ENCODE data around the gene EMSY.

EMSY gene

DNA sequence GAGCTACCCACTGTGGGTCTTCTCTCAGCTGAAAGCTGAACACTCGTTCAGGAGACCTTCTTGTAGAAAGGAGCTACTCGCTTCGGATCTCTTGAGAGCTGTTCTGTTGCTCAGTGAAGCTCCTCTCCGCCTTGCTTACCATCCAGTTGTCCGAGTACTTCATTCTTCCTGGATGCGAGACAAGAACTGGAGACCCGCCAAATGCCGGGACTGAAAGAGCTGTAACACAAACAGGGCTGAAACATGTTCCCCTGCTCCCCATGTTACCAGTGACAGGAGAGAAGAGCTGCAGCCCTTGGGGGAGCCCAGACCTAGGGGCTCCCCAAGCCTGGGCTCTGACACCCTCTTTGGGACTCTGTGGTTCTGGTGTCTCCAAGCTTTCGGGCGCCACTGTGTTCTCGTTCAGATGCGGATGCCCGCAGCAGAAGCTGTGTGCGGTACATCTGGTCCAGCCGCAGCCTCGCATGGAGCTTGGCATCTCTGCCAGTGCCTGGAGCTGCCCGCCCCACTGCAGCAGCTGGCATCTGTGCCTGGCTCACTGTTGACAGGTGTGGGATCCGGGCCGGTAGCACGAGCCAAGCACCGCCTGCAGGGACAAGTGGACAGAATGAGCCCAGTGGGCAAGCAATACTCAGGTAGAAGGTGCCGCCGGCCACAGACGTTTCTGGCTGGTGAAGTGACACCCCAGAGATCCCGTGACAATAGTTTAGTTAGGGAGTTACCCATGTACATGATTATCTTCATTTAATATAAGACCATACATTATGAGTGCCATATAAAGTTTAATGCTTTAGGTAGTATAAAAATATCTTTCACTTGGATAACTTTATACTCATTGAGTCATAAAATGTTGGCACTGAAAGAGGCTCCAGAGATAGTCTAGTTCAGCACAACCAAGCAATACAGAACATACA lies 49.1 kb downstream of the EMSY start:
- no peak overlapping the region for H3K4me3 ChIP-seq (replicated peaks; ENCODE audit: low read depth, low read length)
- no peak for DNase-seq (ENCODE audit: extremely low read depth, low read depth)
- TF ChIP-seq, protein P1, sequence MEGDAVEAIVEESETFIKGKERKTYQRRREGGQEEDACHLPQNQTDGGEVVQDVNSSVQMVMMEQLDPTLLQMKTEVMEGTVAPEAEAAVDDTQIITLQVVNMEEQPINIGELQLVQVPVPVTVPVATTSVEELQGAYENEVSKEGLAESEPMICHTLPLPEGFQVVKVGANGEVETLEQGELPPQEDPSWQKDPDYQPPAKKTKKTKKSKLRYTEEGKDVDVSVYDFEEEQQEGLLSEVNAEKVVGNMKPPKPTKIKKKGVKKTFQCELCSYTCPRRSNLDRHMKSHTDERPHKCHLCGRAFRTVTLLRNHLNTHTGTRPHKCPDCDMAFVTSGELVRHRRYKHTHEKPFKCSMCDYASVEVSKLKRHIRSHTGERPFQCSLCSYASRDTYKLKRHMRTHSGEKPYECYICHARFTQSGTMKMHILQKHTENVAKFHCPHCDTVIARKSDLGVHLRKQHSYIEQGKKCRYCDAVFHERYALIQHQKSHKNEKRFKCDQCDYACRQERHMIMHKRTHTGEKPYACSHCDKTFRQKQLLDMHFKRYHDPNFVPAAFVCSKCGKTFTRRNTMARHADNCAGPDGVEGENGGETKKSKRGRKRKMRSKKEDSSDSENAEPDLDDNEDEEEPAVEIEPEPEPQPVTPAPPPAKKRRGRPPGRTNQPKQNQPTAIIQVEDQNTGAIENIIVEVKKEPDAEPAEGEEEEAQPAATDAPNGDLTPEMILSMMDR (IDR thresholded peaks at IDR 0.05; ENCODE audit: low read depth, low read length, missing control alignments) = no peak

DNA sequence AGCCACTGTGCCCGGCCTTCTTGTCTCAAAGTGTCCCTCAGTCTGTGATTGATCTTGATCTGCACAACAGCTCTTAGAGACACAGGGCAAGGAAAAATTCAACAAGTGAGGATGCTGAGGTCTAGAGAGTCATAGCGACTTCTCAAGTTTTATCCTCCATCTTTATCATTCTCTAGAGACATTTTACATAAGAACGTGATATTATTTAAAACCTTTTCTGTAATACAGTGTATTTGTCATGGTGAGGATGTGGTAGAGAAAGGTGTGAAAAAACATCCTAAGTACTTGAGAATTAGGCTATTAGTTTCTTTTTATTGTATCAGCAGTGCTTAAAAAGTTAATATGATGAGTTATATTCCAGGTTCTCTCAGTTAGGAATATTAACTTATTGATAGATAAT lies 50.2 kb downstream of the EMSY start:
- H3K4me3 ChIP-seq (replicated peaks; ENCODE audit: low read depth, low read length) = no peak overlapping the region
- no peak for DNase-seq (ENCODE audit: extremely low read depth, low read depth)
- TF ChIP-seq, protein P1 (IDR thresholded peaks at IDR 0.05; ENCODE audit: low read depth, low read length, missing control alignments) = no peak

DNA sequence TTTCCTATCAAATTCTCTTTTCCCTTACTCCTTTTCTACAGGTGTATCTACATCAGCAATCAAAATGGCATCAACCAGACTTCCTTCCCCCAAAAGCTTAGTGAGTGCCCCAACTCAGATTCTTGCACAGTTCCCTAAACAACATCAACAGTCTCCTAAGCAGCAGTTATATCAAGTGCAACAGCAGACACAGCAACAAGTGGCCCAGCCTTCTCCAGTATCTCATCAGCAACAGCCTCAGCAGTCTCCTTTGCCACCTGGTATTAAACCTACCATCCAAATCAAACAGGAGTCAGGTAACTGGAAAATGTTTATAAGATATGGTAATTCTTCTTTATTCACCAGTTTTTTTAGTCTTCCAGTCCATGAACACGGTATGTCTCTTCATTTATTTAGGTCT lies 51.4 kb downstream of the EMSY start:
- DNase-seq (ENCODE audit: extremely low read depth, low read depth) = no peak
- TF ChIP-seq, protein P1 (IDR thresholded peaks at IDR 0.05; ENCODE audit: low read depth, low read length, missing control alignments) = no peak
- no peak overlapping the region for H3K4me3 ChIP-seq (replicated peaks; ENCODE audit: low read depth, low read length)

DNA sequence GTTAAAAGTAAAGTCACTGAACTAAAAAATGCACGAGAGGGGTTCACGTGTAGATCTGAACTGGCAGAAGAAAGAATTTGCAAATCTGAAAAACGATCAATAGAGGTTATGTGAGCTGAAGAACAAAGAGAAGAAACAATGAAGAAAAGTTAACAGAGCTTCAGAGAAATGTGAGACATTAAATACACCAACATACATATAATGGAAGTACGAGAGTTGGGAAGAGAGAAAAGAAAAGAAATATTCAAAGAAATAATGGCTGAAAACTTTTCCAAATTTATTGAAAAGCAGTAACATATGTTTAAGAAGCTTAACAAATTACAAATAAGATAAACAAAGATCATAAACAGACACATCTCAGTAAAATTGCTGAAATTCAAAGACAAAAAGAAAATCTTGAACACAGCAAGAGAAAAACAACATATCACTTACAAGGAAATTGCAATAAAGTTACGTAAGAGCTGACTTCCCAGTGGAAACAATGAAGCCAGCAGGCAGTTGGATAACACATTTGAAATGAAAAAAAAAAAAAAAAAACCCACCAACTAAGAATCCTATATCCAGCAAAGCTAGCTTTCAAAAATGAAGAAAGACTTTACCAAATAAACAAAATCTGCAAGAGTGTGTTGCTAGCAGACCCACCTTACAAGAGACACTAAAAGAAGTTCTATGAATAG lies 56.8 kb downstream of the EMSY start:
- no peak for DNase-seq (ENCODE audit: extremely low read depth, low read depth)

DNA sequence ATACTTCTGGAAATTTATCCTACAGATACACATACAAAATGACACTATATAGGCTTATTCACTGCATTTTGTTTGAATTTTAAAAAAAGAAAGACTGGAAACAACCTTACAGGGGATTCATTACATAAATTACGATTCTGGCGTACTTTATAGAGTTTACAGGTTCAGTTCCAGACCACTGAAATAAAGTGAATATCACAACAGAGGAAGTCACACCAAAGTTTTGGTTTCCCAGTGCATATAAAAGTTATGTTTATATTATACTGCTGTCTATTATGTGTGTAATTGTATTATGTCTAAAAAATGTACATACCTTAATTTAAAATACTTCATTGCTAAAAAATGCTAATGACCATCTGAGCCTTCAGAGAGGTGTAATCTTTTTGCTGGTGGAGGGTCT lies 62.0 kb downstream of the EMSY start:
- TF ChIP-seq, protein P1 (IDR thresholded peaks at IDR 0.05; ENCODE audit: low read depth, low read length, missing control alignments) = no peak
- no peak overlapping the region for H3K4me3 ChIP-seq (replicated peaks; ENCODE audit: low read depth, low read length)
- DNase-seq (ENCODE audit: extremely low read depth, low read depth) = no peak

More for the DNA sequence above, 56.8 kb downstream of the EMSY start:
- H3K4me3 ChIP-seq (replicated peaks; ENCODE audit: low read depth, low read length) = no peak overlapping the region
- TF ChIP-seq, protein P1 (IDR thresholded peaks at IDR 0.05; ENCODE audit: low read depth, low read length, missing control alignments) = no peak

DNA sequence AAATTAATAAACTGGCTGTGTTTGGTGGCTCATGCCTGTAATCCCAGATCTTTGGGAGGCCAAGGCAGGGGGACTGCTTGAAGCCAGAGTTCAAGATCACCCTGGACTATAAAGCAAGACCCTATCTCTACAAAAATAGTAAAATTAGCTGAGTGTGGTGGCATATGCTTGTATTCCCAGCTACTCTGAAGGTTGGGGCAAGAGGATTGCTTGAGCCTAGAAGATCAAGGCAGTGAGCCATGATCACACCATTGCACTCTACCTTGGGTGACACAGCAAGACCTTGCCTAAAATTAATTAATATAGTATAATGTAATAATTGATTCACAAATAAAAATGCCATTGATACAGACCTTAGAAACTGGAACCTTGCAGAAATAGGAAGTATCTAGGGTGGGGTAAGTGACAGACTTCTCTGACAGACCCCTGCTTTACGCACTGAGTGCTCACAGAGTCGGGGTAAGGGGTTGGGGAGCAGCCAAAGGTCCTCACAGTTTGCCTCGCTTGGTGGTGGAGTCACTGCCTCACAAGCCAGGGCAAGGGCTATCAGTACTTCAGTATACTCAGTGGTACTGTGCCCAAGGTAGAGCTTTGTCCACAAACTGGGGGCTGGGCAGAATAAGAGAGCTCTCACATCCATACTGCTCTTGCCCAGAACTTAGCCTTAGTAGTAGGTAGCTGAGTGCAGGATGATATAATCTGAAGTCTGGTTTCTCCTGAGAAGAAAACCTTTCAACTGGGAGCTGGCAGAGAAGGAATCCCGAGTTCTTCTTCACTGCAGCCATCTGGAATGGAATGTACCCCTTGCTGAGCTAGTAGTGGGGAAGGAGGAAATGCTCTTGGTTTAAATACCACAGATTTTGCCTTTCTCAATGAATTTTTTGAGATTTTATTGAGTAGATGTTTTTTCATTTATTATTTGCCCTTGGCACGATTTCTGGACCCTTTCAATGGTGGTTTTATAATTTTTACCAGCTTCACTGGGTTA lies 65.5 kb downstream of the EMSY start:
- TF ChIP-seq, protein P1 (IDR thresholded peaks at IDR 0.05; ENCODE audit: low read depth, low read length, missing control alignments) = no peak
- H3K4me3 ChIP-seq (replicated peaks; ENCODE audit: low read depth, low read length) = no peak overlapping the region
- DNase-seq (ENCODE audit: extremely low read depth, low read depth) = no peak
